Activated T-cell treated with anti-CD3 and anti-CD28 coated beads, Interleukin-2, amount 50 U/mL, for 24 hours (primary cell): ENCODE results near the gene RASEF.

Experiments
- DNase-seq: peaks from one replicate; pipeline ENCODE4 v3.0.0-alpha.2; 2020
- H3K27ac Mint-ChIP-seq: 2 replicates; pipeline ENCODE4 v1.8.0; 2020; ENCODE audit warnings: mild to moderate bottlenecking, mixed read lengths
- H3K27me3 Mint-ChIP-seq: 2 replicates; pipeline ENCODE4 v1.8.0; 2020; ENCODE audit warnings: mixed read lengths
- H3K36me3 Mint-ChIP-seq: 2 replicates; pipeline ENCODE4 v1.8.0; 2020; ENCODE audit warnings: low read depth, mixed read lengths
- H3K4me1 Mint-ChIP-seq: 2 replicates; pipeline ENCODE4 v1.8.0; 2020; ENCODE audit warnings: low read depth, mixed read lengths
- H3K4me3 Mint-ChIP-seq: 2 replicates; pipeline ENCODE4 v1.8.0; 2020; ENCODE audit warnings: mild to moderate bottlenecking, moderate library complexity, mixed read lengths
- H3K9me3 Mint-ChIP-seq: 2 replicates; pipeline ENCODE4 v1.8.0; 2020; ENCODE audit warnings: mixed read lengths

Gene RASEF

DNA sequence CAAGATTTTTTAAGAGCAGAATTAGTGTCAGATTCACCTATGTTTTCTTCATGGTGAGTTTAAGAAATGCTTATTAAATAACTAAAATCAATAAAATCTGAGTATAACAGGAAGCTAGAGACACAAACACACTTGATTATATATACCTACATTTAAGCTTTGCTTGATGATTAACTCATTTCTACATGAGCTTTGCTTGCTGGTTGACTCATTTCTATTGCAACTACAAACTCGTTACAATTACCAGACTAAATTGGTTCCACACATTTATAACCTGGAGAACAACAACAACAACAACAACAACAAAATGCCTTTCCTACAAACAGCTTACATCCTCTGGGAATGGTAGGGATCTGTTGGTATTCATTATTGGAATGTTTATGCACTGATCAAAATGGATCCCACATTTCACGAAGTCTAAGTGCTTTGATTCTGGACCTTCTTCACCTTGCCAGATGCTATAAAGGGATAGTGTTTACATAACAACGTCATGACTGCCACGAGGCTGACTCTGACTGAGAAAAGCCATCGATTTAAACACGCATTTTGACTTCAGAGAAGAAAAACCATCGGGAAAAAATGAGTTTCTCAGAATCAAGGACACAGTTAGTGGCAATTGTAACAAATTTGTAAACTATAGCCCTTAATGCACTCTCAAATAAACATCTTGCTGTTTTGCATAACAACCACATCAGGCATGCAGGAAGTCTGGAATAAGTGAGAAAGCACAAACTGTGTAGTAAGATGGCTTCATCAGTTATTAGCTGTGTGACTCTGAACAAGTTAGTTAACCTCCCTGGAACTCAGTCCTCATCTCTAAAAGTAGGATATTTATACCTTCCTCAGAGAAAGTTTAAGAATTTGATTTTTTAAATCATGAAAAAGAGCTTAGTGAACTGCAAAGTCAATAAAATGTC is 49.8 kb downstream of the RASEF start:
- Mint-ChIP-seq H3K9me3 (no peaks in the 10 kb centered on the region), H3K4me1 (peaks cover 2% of the 10 kb centered on the region), H3K27ac (no peak overlapping the region), H3K4me3 (no peak overlapping the region), H3K36me3 (no peaks in the 10 kb centered on the region), H3K27me3 (peaks cover 4% of the 10 kb centered on the region)
- DNase-seq: no peak

DNA sequence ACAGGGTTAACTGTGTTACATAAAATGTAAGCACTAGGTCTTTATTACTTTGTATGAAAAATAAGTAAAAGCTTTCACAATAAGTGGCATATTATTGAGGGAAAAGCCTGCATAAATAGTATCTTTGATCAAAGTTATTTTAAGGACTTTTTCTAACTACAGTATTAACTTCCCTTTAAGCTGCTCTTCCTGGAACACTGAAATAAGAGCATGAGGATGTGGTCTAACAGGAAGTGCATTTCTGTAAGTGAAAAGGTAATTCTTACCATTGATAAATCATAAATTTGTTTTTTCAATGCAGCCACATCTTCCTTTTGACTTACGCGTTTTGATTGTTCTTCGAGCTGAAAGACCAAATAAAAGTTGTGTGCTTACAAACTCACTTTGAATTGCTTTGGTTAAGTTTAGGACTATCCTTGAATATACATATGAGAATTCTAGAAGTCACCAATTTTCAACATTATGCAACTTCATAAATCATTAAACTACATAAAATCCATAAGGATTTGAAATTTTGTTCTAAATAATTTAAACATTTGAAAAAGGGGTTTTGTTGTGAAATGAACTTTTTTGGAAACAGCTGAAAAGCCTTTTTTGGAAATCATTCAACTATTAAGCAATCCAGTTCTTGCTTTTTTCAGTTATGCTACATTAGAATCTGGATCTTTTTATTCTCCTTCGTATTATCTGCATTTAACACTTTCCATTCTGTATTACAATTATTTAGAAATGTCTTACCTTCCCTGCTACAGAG is 50.6 kb downstream of the RASEF start:
- Mint-ChIP-seq H3K4me1 (peaks cover 2% of the 10 kb centered on the region), H3K4me3 (no peak overlapping the region), H3K27ac (no peak overlapping the region), H3K27me3 (peaks cover 4% of the 10 kb centered on the region), H3K9me3 (no peaks in the 10 kb centered on the region), H3K36me3 (no peaks in the 10 kb centered on the region)
- DNase-seq: no peak

DNA sequence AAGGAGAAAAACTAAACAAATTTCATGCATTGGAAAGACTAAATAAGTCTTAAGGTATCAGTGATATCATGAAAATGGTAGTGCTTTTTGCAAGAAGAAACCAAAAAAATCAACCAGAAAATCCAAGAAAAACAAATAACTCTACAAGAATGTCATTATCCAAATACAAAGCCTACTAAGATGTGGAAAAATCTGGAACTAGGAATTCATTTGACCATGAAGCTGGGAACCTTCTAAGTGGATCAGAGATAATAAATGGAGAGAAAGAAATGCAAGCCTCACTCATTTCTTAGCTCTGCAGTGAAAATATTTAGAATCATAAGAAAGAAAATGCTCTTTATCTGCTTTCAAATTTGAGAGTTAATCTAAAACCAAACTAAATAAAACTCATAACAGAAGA is 51.3 kb downstream of the RASEF start:
- Mint-ChIP-seq H3K27me3 (peaks cover 4% of the 10 kb centered on the region), H3K36me3 (no peaks in the 10 kb centered on the region), H3K9me3 (no peaks in the 10 kb centered on the region), H3K4me1 (peaks cover 2% of the 10 kb centered on the region), H3K27ac (no peak overlapping the region), H3K4me3 (no peak overlapping the region)
- DNase-seq: no peak

DNA sequence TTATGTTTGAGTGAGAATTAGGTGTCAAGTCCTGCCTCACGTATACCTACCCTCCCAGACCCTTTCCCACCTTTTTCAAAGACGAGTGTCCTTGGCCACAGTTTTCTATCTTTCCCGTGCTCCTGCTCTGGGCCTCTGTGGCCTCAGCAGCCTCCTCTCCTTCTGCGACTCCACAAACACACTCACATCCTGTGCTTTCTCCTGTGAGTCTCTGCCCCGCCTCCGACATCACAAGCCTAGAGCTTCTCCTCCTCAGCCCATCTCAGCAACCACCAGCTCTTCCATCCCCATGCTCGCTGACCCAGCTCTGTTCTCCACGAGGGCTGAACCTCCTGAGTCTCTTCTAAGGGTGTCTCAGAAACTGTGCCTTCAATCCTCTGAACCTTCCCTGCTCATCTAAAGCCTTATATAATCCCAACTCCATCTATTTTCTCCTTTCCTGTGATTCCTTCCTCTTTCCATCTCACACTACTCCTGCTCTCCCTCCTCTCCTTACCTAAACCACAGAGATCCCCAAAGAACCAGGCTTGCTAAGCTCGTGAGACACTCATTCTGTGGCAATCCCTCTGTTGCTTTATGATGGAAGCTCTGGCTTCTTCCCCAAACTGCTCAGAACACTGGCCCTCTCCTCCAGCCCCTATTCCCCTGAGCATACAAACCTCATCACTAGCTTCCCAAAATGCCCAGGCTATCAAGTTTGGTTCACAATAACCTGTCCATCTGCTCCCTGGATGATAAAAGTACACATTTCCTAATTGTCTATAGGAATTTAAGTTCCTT is 55.2 kb downstream of the RASEF start:
- no peaks in the 10 kb centered on the region for H3K36me3 Mint-ChIP-seq
- no peaks in the 10 kb centered on the region for H3K27me3 Mint-ChIP-seq
- H3K4me3 Mint-ChIP-seq: no peak overlapping the region
- H3K27ac Mint-ChIP-seq: no peak overlapping the region
- peaks cover 2% of the 10 kb centered on the region for H3K4me1 Mint-ChIP-seq
- no peaks in the 10 kb centered on the region for H3K9me3 Mint-ChIP-seq
- no peak for DNase-seq

DNA sequence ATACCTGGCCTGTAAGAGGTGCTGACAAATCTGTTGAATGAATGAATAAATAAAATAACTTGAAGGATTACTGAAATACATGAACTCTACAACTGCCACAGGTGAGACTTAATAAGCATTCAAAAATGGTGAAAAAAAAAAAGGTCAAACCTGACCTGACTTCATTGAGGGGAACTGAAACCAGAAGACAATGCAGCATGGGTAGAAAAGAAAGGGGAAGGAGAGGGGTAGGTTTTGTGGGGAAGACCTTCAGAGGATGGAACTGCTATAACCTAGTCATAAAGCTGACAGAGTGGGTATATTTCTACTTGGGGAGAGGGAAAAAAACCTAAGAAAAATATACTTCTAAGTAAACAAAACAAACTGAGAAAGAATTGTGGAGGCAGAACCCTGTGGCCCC is 56.6 kb downstream of the RASEF start:
- H3K27ac Mint-ChIP-seq: no peak overlapping the region

DNA sequence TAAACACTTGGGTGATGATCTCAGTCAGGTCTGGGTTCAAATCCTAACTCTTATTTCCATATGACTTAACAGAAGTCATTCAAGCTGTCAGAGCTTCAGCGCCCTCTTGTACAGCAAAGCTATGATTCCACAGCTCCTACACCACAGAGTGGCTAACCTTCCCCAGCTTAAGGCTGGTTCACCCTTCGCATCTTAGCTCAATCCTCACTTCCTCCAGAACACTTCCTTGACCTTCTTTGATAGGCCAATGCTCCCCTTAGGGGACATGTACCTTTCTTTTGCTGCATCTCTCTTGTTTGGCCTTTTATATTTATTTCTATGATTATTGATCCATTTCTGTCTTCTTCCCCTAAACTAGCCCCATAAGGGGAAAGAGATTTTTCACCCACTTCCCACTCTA is 57.0 kb downstream of the RASEF start:
- H3K36me3 Mint-ChIP-seq: no peaks in the 10 kb centered on the region
- no peaks in the 10 kb centered on the region for H3K9me3 Mint-ChIP-seq
- H3K4me1 Mint-ChIP-seq: no peaks in the 10 kb centered on the region
- H3K27ac Mint-ChIP-seq: no peak overlapping the region
- no peak overlapping the region for H3K4me3 Mint-ChIP-seq
- no peak for DNase-seq
- no peaks in the 10 kb centered on the region for H3K27me3 Mint-ChIP-seq

More for the DNA sequence above, 56.6 kb downstream of the RASEF start:
- no peak overlapping the region for H3K4me3 Mint-ChIP-seq
- DNase-seq: no peak
- no peaks in the 10 kb centered on the region for H3K9me3 Mint-ChIP-seq
- no peaks in the 10 kb centered on the region for H3K4me1 Mint-ChIP-seq
- H3K36me3 Mint-ChIP-seq: no peaks in the 10 kb centered on the region
- no peaks in the 10 kb centered on the region for H3K27me3 Mint-ChIP-seq

DNA sequence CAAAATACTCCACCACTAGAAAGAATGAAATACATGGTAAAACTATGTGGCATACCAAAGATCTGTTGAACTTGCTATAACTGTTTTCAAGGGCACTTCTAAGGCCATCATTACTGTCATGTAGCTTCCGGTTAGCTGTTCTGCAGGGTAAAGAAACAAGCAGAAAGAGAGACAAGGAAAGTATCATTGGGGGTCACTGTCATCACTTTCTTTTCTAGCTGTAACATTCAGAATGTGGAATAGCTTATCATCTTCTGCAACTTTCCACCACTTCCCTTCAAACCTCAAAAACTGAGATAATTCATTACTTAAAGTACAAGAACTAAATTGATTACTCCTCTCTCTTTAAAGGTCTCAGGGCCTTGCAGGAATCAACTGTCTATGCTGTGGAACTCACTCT is 57.6 kb downstream of the RASEF start:
- H3K9me3 Mint-ChIP-seq: no peaks in the 10 kb centered on the region
- no peaks in the 10 kb centered on the region for H3K27me3 Mint-ChIP-seq
- no peaks in the 10 kb centered on the region for H3K4me1 Mint-ChIP-seq
- H3K27ac Mint-ChIP-seq: no peak overlapping the region
- no peak overlapping the region for H3K4me3 Mint-ChIP-seq
- no peak for DNase-seq
- H3K36me3 Mint-ChIP-seq: no peaks in the 10 kb centered on the region

DNA sequence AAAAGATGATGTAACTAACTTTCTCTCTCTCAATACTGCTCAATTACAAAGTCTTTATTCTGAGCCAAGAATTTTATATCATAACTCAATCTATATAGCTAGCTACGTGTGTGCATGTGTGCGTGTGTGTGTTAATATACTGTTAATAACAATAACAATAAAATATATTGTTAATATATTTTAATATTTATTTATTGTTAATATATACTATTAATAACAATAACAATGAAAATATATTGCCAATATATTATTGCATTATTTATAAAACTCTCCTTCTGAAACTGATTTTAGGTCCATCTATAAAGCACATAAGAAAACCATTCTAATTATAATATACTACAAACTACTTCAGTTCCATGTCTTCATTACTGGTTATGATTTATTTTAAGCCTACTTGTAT is 60.6 kb downstream of the RASEF start:
- DNase-seq: no peak
- Mint-ChIP-seq H3K4me1 (no peaks in the 10 kb centered on the region), H3K9me3 (no peaks in the 10 kb centered on the region), H3K36me3 (no peaks in the 10 kb centered on the region), H3K27me3 (no peaks in the 10 kb centered on the region), H3K4me3 (no peak overlapping the region), H3K27ac (no peak overlapping the region)

DNA sequence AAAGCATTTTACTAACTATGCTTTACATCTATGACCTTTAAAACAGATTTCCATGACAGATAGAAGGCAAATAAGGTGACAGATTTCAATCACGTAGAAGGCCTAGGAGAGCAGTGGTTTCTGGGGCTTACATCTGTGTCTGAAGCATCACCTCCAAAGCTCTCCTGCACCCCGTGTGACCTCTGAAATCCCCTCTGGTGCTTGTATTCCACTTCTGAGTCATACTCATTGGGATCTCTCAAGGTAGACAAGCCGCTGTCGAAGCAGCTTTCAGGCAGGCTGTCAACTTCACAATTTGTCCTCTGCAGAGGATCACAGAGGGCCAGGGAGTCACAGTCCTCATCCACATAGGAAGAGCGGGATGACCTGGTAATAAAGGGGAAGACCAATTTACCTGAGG is 62.2 kb downstream of the RASEF start:
- no peak overlapping the region for H3K27ac Mint-ChIP-seq
- no peak for DNase-seq
- no peaks in the 10 kb centered on the region for H3K27me3 Mint-ChIP-seq
- H3K9me3 Mint-ChIP-seq: no peaks in the 10 kb centered on the region
- no peak overlapping the region for H3K4me3 Mint-ChIP-seq
- H3K4me1 Mint-ChIP-seq: no peaks in the 10 kb centered on the region
- no peaks in the 10 kb centered on the region for H3K36me3 Mint-ChIP-seq

DNA sequence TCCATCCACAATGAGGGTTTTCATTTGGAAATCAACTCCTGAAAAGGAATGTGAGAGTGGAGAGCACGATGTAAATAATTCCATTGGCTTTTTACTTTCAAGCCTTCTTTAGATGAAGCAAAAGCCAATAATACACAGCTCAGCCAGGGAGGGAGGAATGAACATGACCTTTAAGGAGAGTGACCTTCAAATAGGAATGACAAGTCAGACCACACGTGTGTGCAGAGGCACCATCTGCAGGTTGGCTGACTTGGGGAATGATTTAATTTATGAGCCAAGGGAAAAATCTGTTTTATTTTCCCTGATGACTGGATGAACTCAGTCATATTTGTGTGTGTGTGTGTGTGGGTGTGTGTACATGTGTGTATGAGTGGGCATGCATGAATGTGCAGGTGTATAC is 64.5 kb downstream of the RASEF start:
- no peak for DNase-seq
- Mint-ChIP-seq H3K36me3 (no peaks in the 10 kb centered on the region), H3K9me3 (no peaks in the 10 kb centered on the region), H3K27ac (no peak overlapping the region), H3K27me3 (no peaks in the 10 kb centered on the region), H3K4me1 (no peaks in the 10 kb centered on the region), H3K4me3 (no peak overlapping the region)

DNA sequence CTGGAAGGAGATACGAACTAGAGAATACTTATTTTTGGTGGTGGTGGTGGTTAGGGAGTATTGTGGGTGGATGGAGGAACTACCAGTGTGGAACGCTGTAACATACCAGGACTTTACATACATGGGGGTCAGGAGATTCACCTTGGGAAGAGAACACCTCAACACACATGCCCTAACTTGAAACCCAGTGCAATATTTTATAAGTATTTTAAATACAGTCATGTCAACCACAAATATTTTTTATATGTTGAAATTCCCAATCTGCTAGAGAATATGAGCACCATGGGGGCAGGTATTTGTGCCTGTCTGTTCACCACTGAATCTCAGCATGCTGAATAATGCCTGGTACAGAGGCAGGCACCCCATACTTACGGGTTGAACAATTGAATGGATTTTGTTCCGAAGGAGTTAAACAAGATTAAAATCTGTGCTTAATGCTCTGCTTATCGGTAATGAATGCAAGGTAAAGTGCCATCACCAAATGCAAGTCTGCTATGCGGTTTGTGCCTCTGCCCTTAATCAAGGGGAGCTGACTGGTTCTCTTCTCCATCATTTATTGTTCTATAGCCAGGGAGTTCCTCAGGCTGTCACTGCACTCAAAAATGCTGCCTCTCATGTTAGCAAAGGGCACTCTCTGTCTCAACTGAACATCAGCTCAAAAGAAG is 65.3 kb downstream of the RASEF start:
- H3K4me1 Mint-ChIP-seq: no peaks in the 10 kb centered on the region
- no peak overlapping the region for H3K27ac Mint-ChIP-seq

DNA sequence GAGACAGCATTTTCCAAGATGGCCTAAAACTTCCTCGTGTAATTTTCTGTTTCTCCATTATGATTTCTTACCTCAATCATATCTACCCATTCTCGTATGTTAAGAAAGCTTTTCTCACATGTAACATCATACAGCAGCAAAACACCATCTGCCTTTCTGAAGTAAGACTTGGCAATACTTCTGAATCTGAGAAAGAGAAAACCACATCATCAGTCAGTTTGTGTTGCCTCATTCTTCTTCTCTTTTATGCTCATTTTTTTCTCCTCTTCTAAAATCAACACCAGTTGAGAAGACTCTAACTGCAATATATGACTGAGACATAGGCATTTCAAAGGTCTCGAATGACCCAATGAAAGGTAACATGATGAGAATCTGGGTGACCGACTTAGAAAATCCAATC is 66.0 kb downstream of the RASEF start:
- H3K27me3 Mint-ChIP-seq: no peaks in the 10 kb centered on the region
- DNase-seq: no peak
- H3K27ac Mint-ChIP-seq: no peak overlapping the region
- no peak overlapping the region for H3K4me3 Mint-ChIP-seq
- H3K36me3 Mint-ChIP-seq: no peaks in the 10 kb centered on the region
- no peaks in the 10 kb centered on the region for H3K9me3 Mint-ChIP-seq
- no peaks in the 10 kb centered on the region for H3K4me1 Mint-ChIP-seq

More for the DNA sequence above, 65.3 kb downstream of the RASEF start:
- no peak overlapping the region for H3K4me3 Mint-ChIP-seq
- H3K27me3 Mint-ChIP-seq: no peaks in the 10 kb centered on the region
- H3K36me3 Mint-ChIP-seq: no peaks in the 10 kb centered on the region
- H3K9me3 Mint-ChIP-seq: no peaks in the 10 kb centered on the region
- no peak for DNase-seq

DNA sequence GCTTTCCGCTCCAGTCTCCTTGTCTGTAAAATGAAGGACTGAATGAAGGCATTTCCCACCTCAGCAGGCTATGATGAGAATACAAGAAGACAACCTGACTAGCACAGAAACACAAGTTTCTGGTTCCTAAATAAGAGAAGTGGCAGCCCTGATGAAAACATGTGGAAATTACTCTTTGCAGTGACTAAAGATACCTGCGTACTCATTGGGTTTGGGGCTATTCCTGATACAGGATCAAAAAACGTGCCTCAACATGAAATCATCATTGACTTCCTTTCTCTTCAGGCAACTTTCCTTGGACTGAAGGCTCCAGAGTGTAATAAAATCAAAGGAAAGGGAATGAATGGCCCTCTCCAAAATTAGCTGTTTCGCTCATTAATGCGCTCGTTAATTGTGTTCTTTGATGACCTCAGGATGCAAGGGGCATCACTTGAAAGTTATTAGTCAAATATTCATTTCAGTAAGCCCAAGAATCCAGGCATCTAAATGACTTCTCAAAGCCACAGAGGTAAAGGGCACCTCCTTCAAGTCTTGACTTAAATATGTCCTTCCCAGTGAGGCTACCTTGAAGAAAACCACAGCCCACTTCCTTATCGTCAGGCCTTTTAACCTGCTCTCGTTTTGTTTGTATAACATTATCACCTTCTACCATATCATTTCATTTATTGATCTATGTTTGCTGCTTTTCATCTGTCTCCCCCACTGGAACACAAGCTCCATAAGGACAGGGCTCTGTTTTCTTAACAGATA is 68.9 kb downstream of the RASEF start:
- Mint-ChIP-seq H3K4me1 (no peaks in the 10 kb centered on the region), H3K36me3 (no peaks in the 10 kb centered on the region), H3K27me3 (no peaks in the 10 kb centered on the region), H3K4me3 (no peak overlapping the region), H3K27ac (no peak overlapping the region), H3K9me3 (no peaks in the 10 kb centered on the region)
- no peak for DNase-seq

DNA sequence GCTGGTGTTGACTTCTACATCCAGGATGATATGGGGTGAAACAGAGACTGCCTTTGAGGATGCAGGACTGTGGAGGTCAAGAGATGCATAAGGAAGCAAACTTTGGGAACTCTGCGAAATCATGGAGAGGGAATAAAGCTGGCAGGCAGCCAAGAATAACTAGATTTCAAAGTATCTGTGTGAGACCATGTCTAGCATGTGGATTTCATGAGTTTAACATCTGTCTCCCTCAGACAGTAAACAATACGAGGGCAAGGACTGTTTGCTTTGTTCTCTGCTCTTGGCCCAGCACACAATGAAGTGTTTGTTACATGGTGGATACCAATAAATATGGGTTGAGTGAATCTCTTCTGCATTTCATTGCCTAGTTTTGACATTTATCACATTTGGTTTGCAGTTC is 71.3 kb downstream of the RASEF start:
- H3K36me3 Mint-ChIP-seq: no peaks in the 10 kb centered on the region
- H3K27me3 Mint-ChIP-seq: no peaks in the 10 kb centered on the region
- no peak overlapping the region for H3K27ac Mint-ChIP-seq
- no peak for DNase-seq
- H3K9me3 Mint-ChIP-seq: no peaks in the 10 kb centered on the region
- no peaks in the 10 kb centered on the region for H3K4me1 Mint-ChIP-seq
- no peak overlapping the region for H3K4me3 Mint-ChIP-seq
